H9 (cell line): ENCODE data around the gene SSTR5. TPM values are rescaled to one million over a fixed set of nuclear protein-coding genes. Genes with fewer than 3 reads are reported as not detected.

Source experiments
- DNase-seq: peaks from one replicate; pipeline ENCODE4 v3.0.0-alpha.2; 2017
- H2AFZ ChIP-seq: one replicate; pipeline ENCODE4 v1.6.1; 2013; ENCODE audit warnings: mild to moderate bottlenecking, low read length, control low read depth, moderate library complexity
- H2AK5ac ChIP-seq: 2 replicates; pipeline ENCODE4 v1.6.1; 2013; ENCODE audit warnings: low read length, control low read depth, mixed read lengths; ENCODE audit not compliant: insufficient read length
- H2BK120ac ChIP-seq: one replicate; pipeline ENCODE4 v1.6.1; 2013; ENCODE audit warnings: low read depth, mild to moderate bottlenecking, low read length, control low read depth, inconsistent platforms; ENCODE audit not compliant: poor library complexity, severe bottlenecking
- H2BK12ac ChIP-seq: 2 replicates; pipeline ENCODE4 v1.6.1; 2013; ENCODE audit warnings: low read length, control low read depth, mixed read lengths, low read depth; ENCODE audit not compliant: insufficient read length
- H2BK15ac ChIP-seq: 2 replicates; pipeline ENCODE4 v1.6.1; 2013; ENCODE audit warnings: low read depth, low read length, control low read depth
- H2BK20ac ChIP-seq: one replicate; pipeline ENCODE4 v1.6.1; 2013; ENCODE audit warnings: low read depth, mild to moderate bottlenecking, low read length, control low read depth, inconsistent platforms; ENCODE audit not compliant: poor library complexity, severe bottlenecking
- H2BK5ac ChIP-seq: 2 replicates; pipeline ENCODE4 v1.6.1; 2013; ENCODE audit warnings: low read length, control low read depth, mixed read lengths; ENCODE audit not compliant: insufficient read length
- H3K14ac ChIP-seq: 2 replicates; pipeline ENCODE4 v1.6.1; 2013; ENCODE audit warnings: low read length, control low read depth; ENCODE audit not compliant: insufficient read depth
- H3K18ac ChIP-seq: 2 replicates; pipeline ENCODE4 v1.6.1; 2013; ENCODE audit warnings: low read depth, mild to moderate bottlenecking, mixed read lengths, low read length, control low read depth; ENCODE audit not compliant: insufficient read length
- H3K23ac ChIP-seq: 2 replicates; pipeline ENCODE4 v1.6.1; 2013; ENCODE audit warnings: low read length, control low read depth, mixed read lengths, low read depth; ENCODE audit not compliant: insufficient read length
- H3K23me2 ChIP-seq: 2 replicates; pipeline ENCODE4 v1.6.1; 2013; ENCODE audit warnings: low read depth, mild to moderate bottlenecking, mixed read lengths, low read length, control low read depth; ENCODE audit not compliant: insufficient read length, poor library complexity, severe bottlenecking
- H3K27ac ChIP-seq: 2 replicates; pipeline ENCODE4 v1.5.1; 2013; ENCODE audit warnings: low read length, control low read depth, mixed read lengths, low read depth; ENCODE audit not compliant: insufficient read length
- H3K27me3 ChIP-seq: 2 replicates; pipeline ENCODE4 v1.6.1; 2013; ENCODE audit warnings: low read length, control low read depth, inconsistent platforms; ENCODE audit not compliant: insufficient read depth
- H3K4ac ChIP-seq: 2 replicates; pipeline ENCODE4 v1.6.1; 2013; ENCODE audit warnings: low read depth, mild to moderate bottlenecking, control low read depth, inconsistent platforms, low read length, moderate library complexity
- H3K4me1 ChIP-seq: 2 replicates; pipeline ENCODE4 v1.6.1; 2013; ENCODE audit warnings: low read length, control low read depth, inconsistent platforms; ENCODE audit not compliant: insufficient read depth
- H3K4me2 ChIP-seq: 2 replicates; pipeline ENCODE4 v1.6.1; 2013; ENCODE audit warnings: low read length, control low read depth, mixed read lengths; ENCODE audit not compliant: insufficient read length, insufficient read depth
- H3K56ac ChIP-seq: 2 replicates; pipeline ENCODE4 v1.6.1; 2013; ENCODE audit warnings: low read depth, mild to moderate bottlenecking, mixed read lengths, low read length, control low read depth; ENCODE audit not compliant: insufficient read length
- H3K79me1 ChIP-seq: 2 replicates; pipeline ENCODE4 v1.6.1; 2013; ENCODE audit warnings: low read depth, mild to moderate bottlenecking, moderate library complexity, low read length, control low read depth, inconsistent platforms; ENCODE audit not compliant: insufficient read depth, poor library complexity, severe bottlenecking
- H3K79me2 ChIP-seq: 2 replicates; pipeline ENCODE4 v1.6.1; 2013; ENCODE audit warnings: low read length, control low read depth, inconsistent platforms; ENCODE audit not compliant: insufficient read depth
- H3K9ac ChIP-seq: 2 replicates; pipeline ENCODE4 v1.6.1; 2013; ENCODE audit warnings: low read length, control low read depth, mixed read lengths; ENCODE audit not compliant: insufficient read length; ENCODE audit errors: extremely low read depth
- H3K9me3 ChIP-seq: one replicate; pipeline ENCODE4 v1.6.1; 2013; ENCODE audit warnings: low read depth, low read length, inconsistent platforms; ENCODE audit not compliant: control insufficient read depth
- H3T11ph ChIP-seq: one replicate; pipeline ENCODE4 v1.6.1; 2013; ENCODE audit warnings: mild to moderate bottlenecking, low read length, control low read depth, inconsistent platforms
- H4K20me1 ChIP-seq: one replicate; pipeline ENCODE4 v1.6.1; 2013; ENCODE audit not compliant: control insufficient read depth, insufficient read length, insufficient read depth
- H4K5ac ChIP-seq: 2 replicates; pipeline ENCODE4 v1.6.1; 2013; ENCODE audit warnings: low read depth, mild to moderate bottlenecking, mixed read lengths, low read length, control low read depth; ENCODE audit not compliant: insufficient read length
- H4K8ac ChIP-seq: replicated peaks from 2 replicates; pipeline ENCODE4 v1.6.1; 2013; ENCODE audit warnings: low read length, control low read depth, mixed read lengths, low read depth; ENCODE audit not compliant: insufficient read length
- H4K91ac ChIP-seq: 2 replicates; pipeline ENCODE4 v1.6.1; 2013; ENCODE audit warnings: low read depth, mild to moderate bottlenecking, moderate library complexity, mixed read lengths, low read length, control low read depth; ENCODE audit not compliant: insufficient read length
- H3K27ac Mint-ChIP-seq, 3 experiments: 2 replicates in 2 of 3; 3 replicates in 1 of 3; pipeline ENCODE4 v1.8.0; 2020 to 2021; ENCODE audit warnings: mixed read lengths in 3 of 3, mild to moderate bottlenecking in 1 of 3, moderate library complexity in 1 of 3
- H3K27me3 Mint-ChIP-seq: 2 replicates; pipeline ENCODE4 v1.8.0; 2021; ENCODE audit warnings: low read depth, mild to moderate bottlenecking, moderate library complexity, mixed read lengths
- H3K36me3 Mint-ChIP-seq, 3 experiments: 2 replicates in 2 of 3; 3 replicates in 1 of 3; pipeline ENCODE4 v1.8.0; 2020 to 2021; ENCODE audit warnings: low read depth in 3 of 3, mixed read lengths in 3 of 3; ENCODE audit not compliant: insufficient read depth in 1 of 3
- H3K4me1 Mint-ChIP-seq, 2 experiments: 2 replicates each; pipeline ENCODE4 v1.8.0; 2020; ENCODE audit warnings: mixed read lengths in 2 of 2
- H3K4me3 Mint-ChIP-seq, 2 experiments: 2 replicates in 1 of 2; 3 replicates in 1 of 2; pipeline ENCODE4 v1.8.0; 2020 to 2021; ENCODE audit warnings: mild to moderate bottlenecking in 2 of 2, mixed read lengths in 2 of 2, moderate library complexity in 1 of 2
- H3K9me3 Mint-ChIP-seq, 2 experiments: 2 replicates in 1 of 2; 3 replicates in 1 of 2; pipeline ENCODE4 v1.8.0; 2020; ENCODE audit warnings: mild to moderate bottlenecking in 2 of 2, mixed read lengths in 2 of 2, moderate library complexity in 1 of 2
- WGBS: extraction: QIAGEN DNeasy Blood & Tissue Kit; methylation state at CpG from one replicate; pipeline ENCODE4 v1.1.7; 2013; ENCODE audit warnings: missing lambda C conversion rate, low lambda C conversion rate, mixed read lengths; ENCODE audit not compliant: insufficient read length; ENCODE audit errors: extremely low coverage; 5-methylcytosine and 5-hydroxymethylcytosine counted together
- total RNA-seq: library from RNA; stranded (reverse); gene quantifications from 2 replicates; pipeline ENCODE4 v1.2.1, GENCODE V29; 2021
- TF ChIP-seq, protein P1 (sequence below): fragments of 200-600 bp; sonication (generic); conservative IDR thresholded peaks from 3 replicates; pipeline ENCODE4 v1.8.0; 2021; ENCODE audit warnings: antibody characterized with exemption, mild to moderate bottlenecking

SSTR5 gene
- total RNA-seq, 1 experiment from 2014 or later = 0.22 TPM

DNA sequence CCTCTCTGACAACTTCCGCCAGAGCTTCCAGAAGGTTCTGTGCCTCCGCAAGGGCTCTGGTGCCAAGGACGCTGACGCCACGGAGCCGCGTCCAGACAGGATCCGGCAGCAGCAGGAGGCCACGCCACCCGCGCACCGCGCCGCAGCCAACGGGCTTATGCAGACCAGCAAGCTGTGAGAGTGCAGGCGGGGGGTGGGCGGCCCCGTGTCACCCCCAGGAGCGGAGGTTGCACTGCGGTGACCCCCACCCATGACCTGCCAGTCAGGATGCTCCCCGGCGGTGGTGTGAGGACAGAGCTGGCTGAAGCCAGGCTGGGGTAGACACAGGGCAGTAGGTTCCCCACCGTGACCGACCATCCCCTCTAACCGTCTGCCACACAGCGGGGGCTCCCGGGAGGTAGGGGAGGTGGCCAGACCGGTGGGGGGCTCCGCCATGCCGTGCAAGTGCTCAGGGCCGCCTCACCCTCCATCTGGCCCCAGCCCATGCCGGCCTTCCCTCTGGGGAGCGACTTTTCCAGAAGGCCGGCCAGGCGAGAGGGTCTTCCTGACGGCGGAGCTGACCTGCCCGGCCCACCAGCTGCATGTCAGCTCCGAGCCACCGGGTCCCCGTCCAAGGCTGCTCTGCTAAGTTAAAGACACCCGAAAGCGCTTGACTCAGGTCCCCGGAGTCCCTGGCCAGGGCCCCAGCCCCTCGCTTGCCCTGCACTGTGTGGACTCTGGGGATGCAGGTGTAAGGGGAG lies 7.4 kb downstream of the SSTR5 start:
- Histone ChIP-seq H4K91ac (no peak overlapping the region), H3K56ac (no peak overlapping the region), H4K20me1 (no peaks in the 10 kb centered on the region), H2AK5ac (no peak overlapping the region), H3K27me3 (no peaks in the 10 kb centered on the region), H3K14ac (no peak overlapping the region; the same call in 1 of the 2 replicates), H3K27ac (no peak overlapping the region), H2BK120ac (no peak overlapping the region), H3K79me1 (no peaks in the 10 kb centered on the region), H2BK15ac (no peak overlapping the region), H4K5ac (no peak overlapping the region), H3K4me2 (no peak overlapping the region), H3K23ac (no peak overlapping the region), H3K23me2 (no peaks in the 10 kb centered on the region), H3K9ac (no peak overlapping the region), H3K79me2 (no peaks in the 10 kb centered on the region), H2AFZ (no peak overlapping the region), H4K8ac (no peak overlapping the region), H2BK5ac (no peak overlapping the region), H2BK20ac (no peak overlapping the region), H3K18ac (no peak overlapping the region), H3K4me1 (no peaks in the 10 kb centered on the region), H2BK12ac (no peak overlapping the region), H3K9me3 (peaks cover 2% of the 10 kb centered on the region), H3K4ac (no peak overlapping the region), H3T11ph (no peak overlapping the region)
- WGBS = no CpG with 5 or more reads among the region's 45 CpGs
- Mint-ChIP-seq H3K4me1 (peaks cover 4 to 13% of the 10 kb centered on the region in 2 experiments), H3K4me3 (no peak overlapping the region), H3K27me3 (peaks cover 17% of the 10 kb centered on the region), H3K27ac (peak overlapping the region in 1 of 3 experiments; percentile 94; a peak in 1 of 7 replicates), H3K36me3 (no peaks in the 10 kb centered on the region; a peak in 2 of 7 replicates), H3K9me3 (peaks cover 3 to 9% of the 10 kb centered on the region in 2 experiments; a peak in 4 of 5 replicates)
- TF ChIP-seq, protein P1, sequence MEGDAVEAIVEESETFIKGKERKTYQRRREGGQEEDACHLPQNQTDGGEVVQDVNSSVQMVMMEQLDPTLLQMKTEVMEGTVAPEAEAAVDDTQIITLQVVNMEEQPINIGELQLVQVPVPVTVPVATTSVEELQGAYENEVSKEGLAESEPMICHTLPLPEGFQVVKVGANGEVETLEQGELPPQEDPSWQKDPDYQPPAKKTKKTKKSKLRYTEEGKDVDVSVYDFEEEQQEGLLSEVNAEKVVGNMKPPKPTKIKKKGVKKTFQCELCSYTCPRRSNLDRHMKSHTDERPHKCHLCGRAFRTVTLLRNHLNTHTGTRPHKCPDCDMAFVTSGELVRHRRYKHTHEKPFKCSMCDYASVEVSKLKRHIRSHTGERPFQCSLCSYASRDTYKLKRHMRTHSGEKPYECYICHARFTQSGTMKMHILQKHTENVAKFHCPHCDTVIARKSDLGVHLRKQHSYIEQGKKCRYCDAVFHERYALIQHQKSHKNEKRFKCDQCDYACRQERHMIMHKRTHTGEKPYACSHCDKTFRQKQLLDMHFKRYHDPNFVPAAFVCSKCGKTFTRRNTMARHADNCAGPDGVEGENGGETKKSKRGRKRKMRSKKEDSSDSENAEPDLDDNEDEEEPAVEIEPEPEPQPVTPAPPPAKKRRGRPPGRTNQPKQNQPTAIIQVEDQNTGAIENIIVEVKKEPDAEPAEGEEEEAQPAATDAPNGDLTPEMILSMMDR = no peak
- no peak for DNase-seq
